GM23338 (cell line): ENCODE data around the gene DCLK1.

ENCODE experiments used
- CREB1 ChIP-seq: fragments of 250-450 bp; sonication (Bioruptor Pico); IDR thresholded peaks from 2 replicates; pipeline ENCODE4 v1.5.0; 2020; ENCODE audit warnings: low read depth, mild to moderate bottlenecking, moderate library complexity
- CTCF ChIP-seq, 2 experiments: fragments of 200-600 bp in 1 of 2; sonication (generic) in 1 of 2; conservative IDR thresholded peaks; 2 replicates each; pipeline versions ENCODE4 v1.5.1 to v1.6.1; 2016 to 2017; ENCODE audit warnings: antibody characterized with exemption in 2 of 2, low read depth in 2 of 2, mild to moderate bottlenecking in 2 of 2, moderate library complexity in 1 of 2
- EZH2 ChIP-seq: fragments of 200-600 bp; sonication (generic); IDR thresholded peaks from one replicate; pipeline ENCODE4 v1.8.0; 2017; ENCODE audit warnings: antibody characterized with exemption, mild to moderate bottlenecking, low read depth; ENCODE audit not compliant: unreplicated experiment
- JUNB ChIP-seq: IDR thresholded peaks from one replicate; pipeline ENCODE4 v1.6.1; 2016; ENCODE audit warnings: antibody characterized with exemption; ENCODE audit not compliant: unreplicated experiment
- POLR2AphosphoS5 ChIP-seq: IDR thresholded peaks from 2 replicates; pipeline ENCODE4 v1.6.1; 2016; ENCODE audit warnings: antibody characterized with exemption, low read depth
- REST ChIP-seq: IDR thresholded peaks from one replicate; pipeline ENCODE4 v1.6.1; 2018; ENCODE audit warnings: antibody characterized with exemption; ENCODE audit not compliant: unreplicated experiment

- TF ChIP-seq POLR2AphosphoS5: no peak
- TF ChIP-seq CTCF (conservative IDR thresholded peaks at IDR 0.05; ENCODE audit: low read depth in 2 of 2): no peak
- TF ChIP-seq EZH2: no peak
- no peak for TF ChIP-seq JUNB
- TF ChIP-seq REST: no peak
- TF ChIP-seq CREB1 (CRISPR knock-in tag): no peak
Observed at GRCh38 chr13:35792021-35792420, 339.2 kb downstream of the DCLK1 start.
